ENCODE data around the gene PTCH1.

Gene PTCH1

GRCh38 chr9:95513711-95514110 lies 3.1 kb downstream of the PTCH1 start:
- no peak for TF ChIP-seq CTCF (IDR thresholded peaks at IDR 0.05; ENCODE audit: low read depth, low read length)
- in situ Hi-C loops (cut with HindIII; ENCODE audit: low sequenced_read_pairs), result no loop called here
- no peak for DNase-seq (ENCODE audit: low read depth, low spot score)
- no peak overlapping the region for H3K4me3 ChIP-seq (ENCODE audit: low read depth, low read length)

- TF ChIP-seq CTCF (IDR thresholded peaks at IDR 0.05; ENCODE audit: low read depth, low read length), result no peak
- DNase-seq (ENCODE audit: low read depth, low spot score), result no peak
- in situ Hi-C loops (cut with HindIII; ENCODE audit: low sequenced_read_pairs), result no loop called here
- H3K4me3 ChIP-seq (ENCODE audit: low read depth, low read length), result no peak overlapping the region
These were observed 4.1 kb downstream of the PTCH1 start for GRCh38 chr9:95512709-95513095.

GRCh38 chr9:95511952-95512708 lies 4.6 kb downstream of the PTCH1 start:
- H3K4me3 ChIP-seq (ENCODE audit: low read depth, low read length), result peak overlapping the region; percentile 77
- in situ Hi-C loops (cut with HindIII; ENCODE audit: low sequenced_read_pairs), result no loop called here
- no peak for TF ChIP-seq CTCF (IDR thresholded peaks at IDR 0.05; ENCODE audit: low read depth, low read length)
- DNase-seq (ENCODE audit: low read depth, low spot score), result peak; percentile 20

- in situ Hi-C loops (cut with HindIII; ENCODE audit: low sequenced_read_pairs), result no loop called here
- no peak for DNase-seq (ENCODE audit: low read depth, low spot score)
- peak overlapping the region; percentile 77 for H3K4me3 ChIP-seq (ENCODE audit: low read depth, low read length)
- TF ChIP-seq CTCF (IDR thresholded peaks at IDR 0.05; ENCODE audit: low read depth, low read length), result no peak
These were observed 5.2 kb downstream of the PTCH1 start for GRCh38 chr9:95511616-95511931.

GRCh38 chr9:95510709-95511615 lies 5.8 kb downstream of the PTCH1 start:
- DNase-seq (ENCODE audit: low read depth, low spot score), result peak; percentile 97
- H3K4me3 ChIP-seq (ENCODE audit: low read depth, low read length), result peak overlapping the region; percentile 77
- no peak for TF ChIP-seq CTCF (IDR thresholded peaks at IDR 0.05; ENCODE audit: low read depth, low read length)
- in situ Hi-C loops (cut with HindIII; ENCODE audit: low sequenced_read_pairs), result no loop called here

GRCh38 chr9:95509851-95510708 lies 6.7 kb downstream of the PTCH1 start:
- in situ Hi-C loops (cut with HindIII; ENCODE audit: low sequenced_read_pairs), result no loop called here
- TF ChIP-seq CTCF (IDR thresholded peaks at IDR 0.05; ENCODE audit: low read depth, low read length), result no peak
- no peak for DNase-seq (ENCODE audit: low read depth, low spot score)

More at GRCh38 chr9:95509851-95510708, 6.7 kb downstream of the PTCH1 start:
- H3K4me3 ChIP-seq (ENCODE audit: low read depth, low read length), result peak overlapping the region; percentile 77
